PC-9 (cell line): ENCODE results near the gene GNG8. TPM values are rescaled to one million over a fixed set of nuclear protein-coding genes. Genes with fewer than 3 reads are reported as not detected.

Experiments
- BruUV-seq: library from RNA; stranded (reverse); fragments of 400-500 nt; replicated peaks from 2 replicates; lab custom pipeline; 2021; lab: Mats Ljungman, UMichigan
- CTCF ChIA-PET: fragments of 300-600 bp; sonication (Branson Sonifier 250); formaldehyde crosslinking; loops from one replicate; lab custom pipeline; 2022; ENCODE audit warnings: antibody characterized with exemption; lab: Charles Lee
- POLR2A ChIA-PET: fragments of 300-600 bp; sonication (Branson Sonifier 250); formaldehyde crosslinking; loops from one replicate; lab custom pipeline; 2022; ENCODE audit warnings: antibody characterized with exemption; ENCODE audit not compliant: unreplicated experiment; lab: Charles Lee
- DNase-seq, 2 experiments: peaks; one replicate each; pipeline versions ENCODE4 v3.0.0 to v3.0.0-alpha.2; 2015 to 2022; ENCODE audit warnings: mixed read lengths in 1 of 2
- H2AFZ ChIP-seq: fragments of 200-600 bp; sonication (generic); 2 replicates; pipeline ENCODE4 v1.8.1; 2017; ENCODE audit warnings: antibody characterized with exemption
- H3F3A ChIP-seq: fragments of 200-600 bp; sonication (generic); 2 replicates; pipeline ENCODE4 v1.8.1; 2017; ENCODE audit warnings: antibody characterized with exemption, mild to moderate bottlenecking, low read depth; ENCODE audit not compliant: insufficient read depth
- H3K27ac ChIP-seq: fragments of 200-600 bp; sonication (generic); 2 replicates; pipeline ENCODE4 v1.6.1; 2016; ENCODE audit warnings: mixed run types
- H3K27me3 ChIP-seq: fragments of 200-600 bp; sonication (generic); 2 replicates; pipeline ENCODE4 v1.6.1; 2016; ENCODE audit warnings: low read depth, mixed run types; ENCODE audit not compliant: insufficient read depth
- H3K36me3 ChIP-seq: fragments of 200-600 bp; sonication (generic); 2 replicates; pipeline ENCODE4 v1.6.1; 2016; ENCODE audit warnings: low read depth, mixed run types
- H3K4me1 ChIP-seq: fragments of 200-600 bp; sonication (generic); replicated peaks from 2 replicates; pipeline ENCODE4 v1.6.1; 2016; ENCODE audit warnings: mixed run types; ENCODE audit not compliant: insufficient read depth
- H3K4me2 ChIP-seq: fragments of 200-600 bp; sonication (generic); 2 replicates; pipeline ENCODE4 v1.6.1; 2017; ENCODE audit warnings: mixed run types
- H3K4me3 ChIP-seq: fragments of 200-600 bp; sonication (generic); 2 replicates; pipeline ENCODE4 v1.6.1; 2016; ENCODE audit warnings: mixed run types
- H3K79me2 ChIP-seq: fragments of 200-600 bp; sonication (generic); 2 replicates; pipeline ENCODE4 v1.6.1; 2017; ENCODE audit warnings: low read depth, mixed run types
- H3K9me2 ChIP-seq: fragments of 200-600 bp; sonication (generic); 2 replicates; pipeline ENCODE4 v1.8.1; 2017; ENCODE audit warnings: mild to moderate bottlenecking; ENCODE audit not compliant: insufficient read depth
- H3K9me3 ChIP-seq: fragments of 200-600 bp; sonication (generic); 2 replicates; pipeline ENCODE4 v1.8.1; 2016; ENCODE audit warnings: low read depth; ENCODE audit not compliant: insufficient read depth
- H4K20me1 ChIP-seq: fragments of 200-600 bp; sonication (generic); 2 replicates; pipeline ENCODE4 v1.8.1; 2017; ENCODE audit not compliant: insufficient read depth
- EZH2 ChIP-seq: fragments of 200-600 bp; sonication (generic); IDR thresholded peaks from 2 replicates; pipeline ENCODE4 v1.8.0; 2017; ENCODE audit warnings: antibody characterized with exemption, low read depth
- intact Hi-C: fragments of 100-400 bp; cut with micrococcal nuclease; formaldehyde crosslinking; loops from one replicate; pipeline ENCODE4 v1.10.0; 2022; ENCODE audit not compliant: unreplicated experiment
- total RNA-seq: library from RNA; stranded (reverse); gene quantifications from 2 replicates; pipeline ENCODE4 v1.2.3, GENCODE V29; 2021
- TF ChIP-seq, protein P1 (sequence below): fragments of 200-600 bp; sonication (generic); conservative IDR thresholded peaks from 2 replicates; pipeline ENCODE4 v1.6.1; 2017; ENCODE audit warnings: mixed run types, antibody characterized with exemption, mild to moderate bottlenecking, moderate library complexity

Gene GNG8
- total RNA-seq, 1 experiment from 2014 or later, result not detected

DNA sequence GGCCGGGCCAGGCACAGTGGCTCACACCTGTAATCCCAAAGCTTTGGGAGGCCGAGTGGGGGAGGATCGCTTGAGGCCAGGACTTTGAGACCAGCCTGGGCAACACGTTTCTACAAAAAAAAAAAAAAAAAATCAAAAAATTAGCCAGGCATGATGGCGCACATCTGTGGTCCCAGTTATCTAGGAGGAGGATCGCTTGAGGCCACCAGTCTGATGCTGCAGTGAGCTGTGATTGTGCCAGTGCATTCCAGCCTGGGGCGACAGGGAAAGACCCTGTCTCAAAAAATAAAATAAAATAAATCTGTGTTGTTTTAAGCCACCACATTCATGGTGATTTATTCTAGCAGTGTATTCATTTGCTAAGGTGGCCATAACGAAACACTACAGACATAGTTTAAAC, 29.1 kb upstream of the GNG8 start:
- H4K20me1 ChIP-seq, result no peaks in the 10 kb centered on the region; the same call in 1 of the 2 replicates
- no peaks in the 10 kb centered on the region for H3K36me3 ChIP-seq
- no peak overlapping the region for H2AFZ ChIP-seq
- no peaks in the 10 kb centered on the region for H3K9me3 ChIP-seq
- no peak for DNase-seq
- H3K27me3 ChIP-seq, result peaks cover 7% of the 10 kb centered on the region
- no peaks in the 10 kb centered on the region for H3K79me2 ChIP-seq
- H3K4me2 ChIP-seq, result no peak overlapping the region
- H3F3A ChIP-seq, result peaks cover 13% of the 10 kb centered on the region
- CTCF ChIA-PET, result interaction anchor here (0.6 kb wide), 1 partner anchor 150 kb away, joined by 7 read pairs; no protein-coding TSS in a partner anchor
- H3K9me2 ChIP-seq, result no peaks in the 10 kb centered on the region
- H3K27ac ChIP-seq, result no peak overlapping the region
- H3K4me1 ChIP-seq, result peaks cover 5% of the 10 kb centered on the region
- POLR2A ChIA-PET, result no interaction called here
- no peak for TF ChIP-seq EZH2
- TF ChIP-seq, protein P1, sequence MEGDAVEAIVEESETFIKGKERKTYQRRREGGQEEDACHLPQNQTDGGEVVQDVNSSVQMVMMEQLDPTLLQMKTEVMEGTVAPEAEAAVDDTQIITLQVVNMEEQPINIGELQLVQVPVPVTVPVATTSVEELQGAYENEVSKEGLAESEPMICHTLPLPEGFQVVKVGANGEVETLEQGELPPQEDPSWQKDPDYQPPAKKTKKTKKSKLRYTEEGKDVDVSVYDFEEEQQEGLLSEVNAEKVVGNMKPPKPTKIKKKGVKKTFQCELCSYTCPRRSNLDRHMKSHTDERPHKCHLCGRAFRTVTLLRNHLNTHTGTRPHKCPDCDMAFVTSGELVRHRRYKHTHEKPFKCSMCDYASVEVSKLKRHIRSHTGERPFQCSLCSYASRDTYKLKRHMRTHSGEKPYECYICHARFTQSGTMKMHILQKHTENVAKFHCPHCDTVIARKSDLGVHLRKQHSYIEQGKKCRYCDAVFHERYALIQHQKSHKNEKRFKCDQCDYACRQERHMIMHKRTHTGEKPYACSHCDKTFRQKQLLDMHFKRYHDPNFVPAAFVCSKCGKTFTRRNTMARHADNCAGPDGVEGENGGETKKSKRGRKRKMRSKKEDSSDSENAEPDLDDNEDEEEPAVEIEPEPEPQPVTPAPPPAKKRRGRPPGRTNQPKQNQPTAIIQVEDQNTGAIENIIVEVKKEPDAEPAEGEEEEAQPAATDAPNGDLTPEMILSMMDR, result no peak
- intact Hi-C loops, result no loop called here
- H3K4me3 ChIP-seq, result no peak overlapping the region
- BruUV-seq, result no TSS peak

DNA sequence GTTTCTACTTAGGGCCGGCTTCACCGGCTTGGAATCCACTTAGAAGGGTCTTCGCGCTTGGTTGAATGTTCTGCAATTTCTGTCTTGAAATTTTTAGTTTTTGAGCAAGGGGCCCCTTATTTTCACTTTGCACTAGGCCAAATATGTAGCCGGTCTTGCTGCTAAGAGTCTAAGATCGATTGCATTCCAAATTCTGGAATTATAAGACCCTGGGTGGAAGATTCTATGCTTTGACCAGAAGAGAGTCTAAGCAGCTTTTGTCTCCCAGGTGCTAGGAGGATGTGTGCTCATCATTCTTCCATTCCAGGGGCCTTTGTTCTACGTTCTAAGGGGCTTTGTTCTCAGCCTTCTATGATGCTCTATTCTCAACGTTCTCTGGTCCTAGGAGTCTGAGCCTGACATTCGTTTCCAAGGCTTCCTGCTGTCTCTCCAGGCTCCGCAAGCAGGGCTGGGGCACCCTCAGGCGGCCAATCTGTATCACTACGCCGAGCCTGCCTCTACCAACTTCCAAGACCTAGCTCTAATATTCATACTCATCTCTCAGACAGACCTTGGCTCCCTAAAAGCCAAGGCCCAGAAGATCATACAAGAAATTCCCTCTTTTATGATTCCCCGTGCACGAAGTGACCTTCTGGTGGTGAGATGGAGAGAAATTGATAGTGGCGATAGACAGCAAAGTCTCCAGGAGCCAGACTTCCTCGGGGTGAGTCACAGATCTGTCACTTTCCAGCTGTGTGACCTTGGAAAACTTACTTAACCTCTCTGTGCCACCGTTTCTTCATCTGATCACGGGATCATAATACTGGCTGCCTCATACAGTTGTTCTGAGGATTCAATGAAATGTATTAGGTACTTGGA, 26.0 kb upstream of the GNG8 start:
- ChIA-PET POLR2A (interaction anchor here (0.5 to 0.8 kb wide), 2 partner anchors 582 to 621 kb away, joined by 3 to 16 read pairs; no protein-coding TSS in a partner anchor), CTCF (interaction anchor here (0.6 to 2.0 kb wide), 9 partner anchors 31 to 158 kb away, joined by 3 to 32 read pairs (median 4); no protein-coding TSS in a partner anchor)
- Histone ChIP-seq H3K79me2 (no peaks in the 10 kb centered on the region), H2AFZ (no peak overlapping the region), H3K27me3 (peaks cover 31% of the 10 kb centered on the region), H3K4me2 (peak overlapping the region; percentile 89), H3K9me2 (no peaks in the 10 kb centered on the region), H3K9me3 (no peaks in the 10 kb centered on the region), H3K4me1 (peaks cover 12% of the 10 kb centered on the region), H3F3A (peaks cover 17% of the 10 kb centered on the region), H4K20me1 (no peaks in the 10 kb centered on the region; the same call in 1 of the 2 replicates), H3K4me3 (peak overlapping the region; percentile 54), H3K36me3 (no peaks in the 10 kb centered on the region), H3K27ac (no peak overlapping the region)
- no peak for TF ChIP-seq EZH2
- TF ChIP-seq, protein P1, result peak; percentile 93
- DNase-seq, result peak; percentile 80 to 81
- no TSS peak for BruUV-seq
- intact Hi-C loops, result loop anchor here (1.0 kb wide), 3 partner anchors 28 to 133 kb away; no protein-coding TSS in a partner anchor

DNA sequence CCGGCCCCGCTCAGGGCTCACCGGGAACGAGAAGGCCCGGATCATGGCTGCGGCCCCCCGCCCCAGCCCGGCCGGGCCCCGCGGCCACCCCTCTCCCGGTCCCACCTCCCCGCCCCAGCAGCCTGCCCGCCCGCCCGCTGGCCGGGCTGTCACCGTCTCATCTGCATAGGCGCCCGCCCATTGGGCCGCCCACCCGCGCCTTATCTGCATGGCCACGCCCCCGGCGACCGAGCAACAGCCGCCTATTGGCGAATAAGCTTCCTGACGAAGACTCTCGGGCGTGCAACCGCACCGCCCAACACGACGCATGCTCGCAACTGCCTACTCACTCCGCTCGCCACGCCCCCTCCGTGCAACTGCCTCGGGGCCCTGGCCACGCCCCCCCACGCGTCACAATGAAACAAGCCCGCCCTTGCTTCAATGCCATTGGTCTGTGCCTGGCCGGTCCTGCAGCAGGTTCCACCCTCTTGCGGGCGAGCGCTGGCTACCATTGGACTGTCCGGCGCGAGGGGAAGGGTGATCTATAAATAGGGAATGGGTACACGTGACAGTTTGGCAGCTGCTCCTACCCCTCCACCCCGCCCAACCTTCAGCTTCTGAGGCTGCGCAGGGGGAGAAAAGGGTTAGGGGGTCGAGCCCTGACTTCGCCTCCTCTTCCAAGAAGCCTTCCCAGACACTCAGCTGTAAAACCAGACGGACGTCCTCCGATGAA, 25.2 kb upstream of the GNG8 start, which contains the start of gene DACT3:
Gene DACT3 (minus strand): TSS at position 163 of the 712 bp plus-strand sequence. CDS start 118 bp downstream, at position 45.
- no peaks in the 10 kb centered on the region for H3K79me2 ChIP-seq
- no peak within 1 kb of the TSS for H3K27ac ChIP-seq
- H3K4me3 ChIP-seq, result peak within 1 kb of the TSS; percentile 59
- no peaks in the 10 kb centered on the region; the same call in 1 of the 2 replicates for H4K20me1 ChIP-seq
- peak within 1 kb of the TSS; percentile 93 for H3K4me2 ChIP-seq
- H3K9me3 ChIP-seq, result no peaks in the 10 kb centered on the region
- BruUV-seq, result no TSS peak
- ChIA-PET POLR2A (interaction anchor here (0.6 to 0.8 kb wide), 4 partner anchors 55 to 1826 kb away, joined by 3 to 16 read pairs (median 3); no protein-coding TSS in a partner anchor), CTCF (interaction anchor here (0.6 to 2.0 kb wide), 12 partner anchors 30 to 595 kb away, joined by 3 to 32 read pairs (median 4); no protein-coding TSS in a partner anchor)
- peak within 1 kb of the TSS; percentile 66 for H2AFZ ChIP-seq
- no peaks in the 10 kb centered on the region for H3K9me2 ChIP-seq
- no peak for TF ChIP-seq EZH2
- TF ChIP-seq, protein P1, result no peak
- peak; percentile 99 to 100 for DNase-seq
- no peaks in the 10 kb centered on the region for H3K36me3 ChIP-seq
- peaks cover 31% of the 10 kb centered on the region for H3K27me3 ChIP-seq
- intact Hi-C loops, result loop anchor here (1.0 kb wide), 1 partner anchor 27 kb away; no protein-coding TSS in a partner anchor
- H3K4me1 ChIP-seq, result peaks cover 12% of the 10 kb centered on the region
- H3F3A ChIP-seq, result peaks cover 17% of the 10 kb centered on the region
